NCI-H1105 treated with DMSO at 0.1 percent for 48 hours (cell line): ENCODE measurements around the gene PDIK1L.
A peak's percentile ranks its signal among the peaks of the same experiment; 100 is the strongest.

ENCODE experiments used
- DNase-seq: peaks from one replicate; lab custom pipeline; 2025; lab: John Stamatoyannopoulos, UW

Gene PDIK1L

GRCh38 chr1:26122988-26123973, 11.7 kb downstream of the PDIK1L start:
- DNase-seq, result no peak

GRCh38 chr1:26124418-26125331, 13.1 kb downstream of the PDIK1L start:
- DNase-seq, result peak; percentile 8

DNA sequence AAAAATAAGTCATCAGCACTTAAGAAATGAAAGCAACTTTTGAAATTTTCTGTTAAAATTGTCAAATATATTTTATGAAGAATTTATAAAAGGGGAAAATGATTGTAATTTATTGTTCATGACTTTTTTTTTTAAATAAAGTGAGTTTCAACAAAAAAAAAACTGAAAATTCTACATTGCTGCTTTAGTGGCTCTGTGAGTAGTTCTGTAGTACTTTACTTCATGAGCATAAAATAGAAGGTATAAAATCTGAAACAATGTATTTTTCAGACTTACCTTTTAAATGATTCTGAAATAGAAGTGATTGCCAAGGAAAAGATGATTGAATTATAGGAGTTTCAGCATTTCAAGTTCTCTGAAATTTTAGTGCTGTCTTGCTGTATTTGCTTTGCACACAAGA, 13.8 kb downstream of the PDIK1L start:
- no peak for DNase-seq

DNA sequence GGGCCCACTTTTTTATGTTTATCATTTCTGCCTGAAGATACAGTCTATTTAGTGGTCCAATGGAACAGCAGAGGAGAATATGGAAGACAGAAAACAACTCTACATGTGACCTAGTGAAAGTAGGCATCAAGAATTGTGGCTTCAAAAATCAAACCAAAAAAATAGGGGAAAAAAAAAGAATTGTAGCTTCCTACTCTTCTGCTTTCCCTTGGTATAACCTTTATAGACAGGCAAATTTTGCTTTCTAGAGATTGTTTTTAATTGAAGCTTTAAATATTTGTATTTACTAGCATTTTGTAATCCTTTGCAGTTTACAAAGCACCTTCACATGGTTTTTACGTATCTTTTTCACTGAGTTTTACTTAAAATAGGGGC, 14.3 kb downstream of the PDIK1L start:
- no peak for DNase-seq

GRCh38 chr1:26126321-26127084, 14.9 kb downstream of the PDIK1L start:
- DNase-seq, result peak; percentile 92

- no peak for DNase-seq
These were observed 15.9 kb downstream of the PDIK1L start for GRCh38 chr1:26127235-26128163.

DNA sequence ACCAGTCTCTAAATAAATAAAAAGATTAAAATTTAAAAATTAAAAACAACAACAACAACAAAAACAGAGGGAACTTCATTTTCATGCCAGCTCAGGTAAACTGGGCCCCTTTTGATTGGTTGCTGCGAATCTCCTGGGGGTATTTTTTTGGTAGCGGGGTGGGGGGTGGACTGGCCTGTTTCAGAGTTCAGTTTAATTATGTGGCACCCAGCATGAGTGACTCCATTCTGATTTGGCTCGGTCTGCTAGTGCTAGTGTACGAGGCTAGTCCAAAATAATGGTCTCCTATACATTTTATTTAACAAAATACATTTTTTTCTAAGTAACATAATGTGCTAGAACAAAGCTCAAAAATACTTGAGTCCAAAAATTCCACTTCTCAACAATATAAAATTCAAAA, 18.2 kb downstream of the PDIK1L start:
- DNase-seq, result no peak

DNA sequence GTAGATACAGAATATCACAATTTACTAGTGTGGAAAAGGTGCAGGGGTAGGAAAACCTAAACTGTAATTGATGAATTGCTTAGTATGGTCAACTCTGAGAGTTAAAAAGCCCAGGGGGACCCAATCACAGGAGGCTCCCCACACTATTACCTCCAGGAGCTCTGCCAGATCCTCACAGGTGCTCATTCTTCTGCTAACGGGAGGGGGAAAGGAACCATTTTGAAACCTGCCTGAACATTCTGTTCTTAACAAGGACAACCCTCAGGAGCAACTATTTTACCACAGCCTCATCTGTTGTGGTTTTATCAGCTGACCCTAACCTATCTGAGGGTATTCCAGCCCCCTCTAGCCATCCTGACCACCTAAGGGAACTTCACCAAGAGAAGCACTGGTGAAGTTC, 19.1 kb downstream of the PDIK1L start:
- DNase-seq, result no peak

DNA sequence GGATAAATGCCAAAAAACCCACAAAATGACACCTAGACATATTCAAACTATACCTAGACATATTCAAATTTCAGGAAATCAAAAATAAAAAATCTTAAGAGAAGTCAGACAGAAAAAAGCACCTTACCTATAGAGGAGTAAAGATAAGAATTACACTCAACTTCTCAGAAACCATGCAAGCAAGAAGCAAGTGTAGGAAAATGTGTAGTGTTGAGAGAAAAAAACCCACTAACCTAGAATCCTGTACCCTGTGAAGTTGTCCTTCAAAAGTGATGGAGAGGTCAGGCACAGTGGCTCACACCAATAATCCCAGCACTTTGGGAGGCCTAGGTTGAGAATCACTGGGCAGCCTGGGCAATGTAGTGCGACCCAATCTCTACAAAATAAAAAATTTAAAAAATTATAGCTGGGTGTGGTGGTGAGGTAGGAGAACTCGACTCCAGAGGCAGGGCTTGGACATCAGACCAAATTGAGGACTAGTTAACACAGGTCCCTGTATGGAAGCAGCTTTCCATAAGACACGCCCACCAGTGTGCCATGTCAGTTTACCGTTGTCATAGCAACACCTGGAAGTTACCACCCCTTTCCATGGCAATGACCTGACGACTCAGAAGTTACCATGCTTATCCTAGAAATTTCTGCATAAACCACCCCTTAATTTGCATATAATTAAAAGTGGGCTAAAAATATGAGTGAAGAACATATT, 20.7 kb downstream of the PDIK1L start:
- DNase-seq, result no peak

- DNase-seq, result no peak
These were observed 21.2 kb downstream of the PDIK1L start for GRCh38 chr1:26132834-26133167.

DNA sequence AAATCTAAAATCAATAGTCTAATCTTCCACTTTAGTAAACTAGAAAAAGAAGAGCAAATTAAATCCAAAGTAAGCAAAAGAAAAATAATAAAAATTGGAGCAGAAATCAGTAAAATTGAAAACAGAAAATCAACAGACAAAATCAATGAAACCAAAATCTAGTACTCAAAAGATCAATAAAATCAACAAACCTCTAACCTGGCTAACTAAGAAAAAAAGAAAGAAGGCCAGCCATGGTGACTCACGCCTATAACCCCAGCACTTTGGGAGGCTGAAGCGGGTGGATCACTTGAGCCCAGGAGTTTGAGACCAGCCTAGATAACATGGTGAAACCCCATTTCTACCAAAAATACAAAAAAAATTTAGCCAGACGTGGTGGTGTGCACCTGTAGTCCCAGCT, 22.8 kb downstream of the PDIK1L start:
- no peak for DNase-seq

- no peak for DNase-seq
These were observed 27.4 kb downstream of the PDIK1L start for GRCh38 chr1:26138974-26139558.

DNA sequence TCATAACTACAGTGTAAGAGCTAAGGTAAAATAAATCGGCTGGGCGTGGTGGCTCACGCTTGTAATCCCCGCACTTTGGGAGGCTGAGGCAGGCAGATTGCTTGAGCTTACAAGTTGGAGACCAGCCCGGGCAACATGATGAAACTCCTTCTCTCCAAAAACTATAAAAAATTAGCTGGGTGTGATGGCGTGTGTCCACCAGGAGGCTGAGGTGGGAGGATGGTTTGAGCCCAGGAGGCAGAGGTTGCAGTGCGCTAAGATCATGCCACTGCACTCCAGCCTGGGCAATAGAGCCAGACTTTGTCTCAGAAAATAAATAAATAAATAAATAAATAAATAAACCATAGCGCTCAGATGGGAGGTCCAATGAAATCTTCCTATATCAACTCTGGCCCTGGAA, 30.5 kb downstream of the PDIK1L start:
- DNase-seq, result no peak

DNA sequence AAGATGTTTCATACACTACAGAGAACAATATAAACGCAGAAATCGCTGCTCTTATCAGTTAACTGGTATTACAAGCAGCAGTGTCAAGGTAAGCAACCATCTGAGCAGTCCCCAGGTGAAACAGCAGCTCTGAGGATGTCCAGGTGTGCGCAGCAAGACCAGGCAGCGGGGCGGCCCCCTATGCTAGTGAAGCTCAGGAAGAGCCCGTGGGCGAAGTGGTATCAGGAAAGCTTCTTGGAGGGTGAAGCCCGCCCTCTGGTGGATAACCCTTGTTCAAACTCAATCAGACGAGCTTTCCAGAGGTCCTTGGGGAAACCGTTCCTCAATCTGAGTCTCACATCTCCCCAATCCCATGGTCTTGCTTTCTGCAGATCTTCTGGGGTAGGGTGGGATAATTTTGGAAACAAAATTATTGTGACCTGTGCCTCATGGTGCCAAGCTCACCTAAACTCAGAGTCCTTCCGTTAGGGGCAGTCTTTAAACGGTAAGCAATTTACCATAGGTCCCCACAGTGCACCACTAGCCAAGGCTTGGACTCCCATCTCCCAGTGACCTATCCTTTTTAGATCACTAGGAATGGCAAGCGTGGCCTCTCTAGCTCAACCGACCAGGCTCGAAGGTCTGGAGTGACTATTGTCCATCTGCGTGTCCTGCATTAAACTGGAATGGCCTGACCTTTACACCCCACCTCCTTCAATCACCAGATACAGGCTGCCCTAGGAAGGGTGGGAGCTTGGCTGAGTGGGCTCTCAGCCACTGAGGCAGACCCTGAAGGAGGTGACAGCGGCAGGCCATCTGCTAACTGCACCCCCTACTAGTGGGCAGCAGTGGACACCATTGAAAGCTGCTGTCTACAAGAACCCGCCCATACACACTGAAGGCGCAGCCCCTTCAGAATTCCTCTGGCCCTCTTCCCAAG, 33.7 kb downstream of the PDIK1L start:
- peak; percentile 93 for DNase-seq

GRCh38 chr1:26145960-26146294, 34.3 kb downstream of the PDIK1L start:
- no peak for DNase-seq

GRCh38 chr1:26148887-26149286, 37.3 kb downstream of the PDIK1L start:
- DNase-seq, result no peak

DNA sequence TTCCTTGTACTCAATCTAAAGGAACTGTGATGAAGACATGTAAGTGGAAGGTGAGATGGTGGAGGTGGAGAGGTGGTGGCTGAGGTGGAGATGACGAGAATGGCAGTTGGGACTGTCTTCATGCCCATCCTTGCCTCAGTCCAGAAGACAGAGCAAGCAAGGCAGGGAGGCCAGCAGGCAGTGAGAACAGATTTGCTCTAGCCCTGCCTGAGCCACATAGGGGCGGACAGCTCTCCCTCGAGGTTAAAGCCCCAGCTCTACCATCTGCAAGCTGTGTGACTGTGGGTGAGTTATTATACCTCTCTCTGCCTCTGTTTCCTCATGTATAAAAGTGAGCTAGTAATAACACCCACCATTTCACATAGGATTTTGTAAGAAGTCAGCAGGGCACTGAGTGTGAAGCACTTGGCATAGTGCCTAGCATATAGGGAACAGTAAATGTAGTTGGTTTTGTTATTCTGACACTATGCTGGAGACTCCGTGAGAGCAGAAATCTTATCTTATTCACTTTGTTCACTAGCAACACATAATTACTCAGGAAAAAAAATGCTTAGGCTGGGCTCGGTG, 42.4 kb downstream of the PDIK1L start:
- no peak for DNase-seq

DNA sequence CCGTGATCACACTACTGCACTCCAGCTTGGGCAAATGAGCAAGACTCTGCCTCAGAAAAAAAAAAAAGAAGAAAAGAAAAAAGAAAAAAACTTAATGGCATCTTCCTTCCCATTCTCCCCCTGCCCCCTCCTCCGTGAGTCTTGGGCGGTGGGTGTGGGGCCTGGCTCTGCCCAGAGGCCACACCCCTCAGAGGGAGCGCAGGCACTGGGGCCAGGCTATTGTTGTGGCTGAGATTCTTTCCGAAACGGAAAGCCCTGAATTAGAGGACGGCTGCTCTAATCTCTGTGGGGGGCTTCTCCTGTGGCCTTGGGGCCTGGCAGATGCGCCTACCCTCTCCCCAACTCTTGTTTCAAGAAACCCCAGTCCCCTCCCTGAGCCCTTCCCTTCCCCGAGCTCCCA, 43.1 kb downstream of the PDIK1L start:
- DNase-seq, result no peak
